GM13977 (cell line): ENCODE results near the gene GNPDA2.

ENCODE experiments used
- DNase-seq: peaks from one replicate; pipeline ENCODE4 v3.0.0; 2012; ENCODE audit warnings: low spot score
- CTCF ChIP-seq: IDR thresholded peaks from 2 replicates; pipeline ENCODE4 v1.5.1; 2012; ENCODE audit warnings: mild to moderate bottlenecking, control low read depth; ENCODE audit not compliant: insufficient read depth; ENCODE audit errors: extremely low read depth, missing control alignments
- in situ Hi-C: fragments of 300-500 bp; cut with MboI; formaldehyde crosslinking; loops from one replicate; pipeline ENCODE4 v1.12.0; 2022; ENCODE audit warnings: low sequenced_read_pairs, low pct_unique_long_range_greater_than_20kb, mixed read lengths, inconsistent platforms; ENCODE audit not compliant: unreplicated experiment

The GNPDA2 gene

GRCh38 chr4:44674471-44674870 is 51.9 kb downstream of the GNPDA2 start:
- in situ Hi-C loops: no loop called here
- DNase-seq: no peak
- peak; percentile 21 for TF ChIP-seq CTCF

GRCh38 chr4:44671636-44672035 is 54.7 kb downstream of the GNPDA2 start:
- TF ChIP-seq CTCF: no peak
- in situ Hi-C loops: no loop called here
- DNase-seq: no peak

GRCh38 chr4:44670506-44671199 is 55.7 kb downstream of the GNPDA2 start:
- no peak for DNase-seq
- in situ Hi-C loops: no loop called here
- no peak for TF ChIP-seq CTCF

GRCh38 chr4:44668526-44668925 is 57.8 kb downstream of the GNPDA2 start:
- in situ Hi-C loops: no loop called here
- TF ChIP-seq CTCF: no peak
- DNase-seq: no peak

- in situ Hi-C loops: no loop called here
- DNase-seq: no peak
- no peak for TF ChIP-seq CTCF
These were observed 62.7 kb downstream of the GNPDA2 start for GRCh38 chr4:44663539-44664263.

GRCh38 chr4:44662623-44663005 is 63.7 kb downstream of the GNPDA2 start:
- no peak for TF ChIP-seq CTCF
- no peak for DNase-seq
- in situ Hi-C loops: no loop called here
